DND-41 (cell line): ENCODE data around the gene TFDP2.

Experiments
- CTCF ChIP-seq: IDR thresholded peaks from 2 replicates; pipeline ENCODE4 v1.5.1; 2012; ENCODE audit warnings: borderline replicate concordance, low read length, moderate library complexity, mild to moderate bottlenecking; ENCODE audit not compliant: poor library complexity, severe bottlenecking; ENCODE audit errors: extremely low read depth
- EZH2 ChIP-seq: IDR thresholded peaks from 3 replicates; pipeline ENCODE4 v1.6.1; 2012; ENCODE audit warnings: borderline replicate concordance, low read depth, mild to moderate bottlenecking, moderate library complexity, low read length, inconsistent platforms; ENCODE audit not compliant: severe bottlenecking

GRCh38 chr3:142180761-142181362, 31.5 kb upstream of the TFDP2 start:
- TF ChIP-seq CTCF (peak; percentile 50), EZH2 (no peak)
